NCI-H1417 (cell line): Measurements from ENCODE around the gene TNFRSF18.

ENCODE experiments used
- DNase-seq, 3 experiments: peaks; one replicate each; lab custom pipeline; 2025; lab: John Stamatoyannopoulos, UW

TNFRSF18 gene

GRCh38 chr1:1240348-1240732, 33.9 kb upstream of the TNFRSF18 start:
- DNase-seq = no peak

- no peak for DNase-seq
Measured at GRCh38 chr1:1239614-1240347, 33.4 kb upstream of the TNFRSF18 start.

- DNase-seq = no peak
Measured at GRCh38 chr1:1239227-1239613, 32.8 kb upstream of the TNFRSF18 start.

GRCh38 chr1:1238702-1239178, 32.3 kb upstream of the TNFRSF18 start:
- DNase-seq = no peak

GRCh38 chr1:1237874-1238701, 31.7 kb upstream of the TNFRSF18 start:
- no peak for DNase-seq

- DNase-seq = peak in 1 of 3 experiments; percentile 21
Measured at GRCh38 chr1:1236945-1237873, 30.8 kb upstream of the TNFRSF18 start.

GRCh38 chr1:1236176-1236763, 29.9 kb upstream of the TNFRSF18 start:
- DNase-seq = no peak

GRCh38 chr1:1235016-1235744, 28.8 kb upstream of the TNFRSF18 start:
- no peak for DNase-seq

GRCh38 chr1:1234180-1234808, 27.9 kb upstream of the TNFRSF18 start:
- no peak for DNase-seq

GRCh38 chr1:1233567-1233892, 27.1 kb upstream of the TNFRSF18 start:
- no peak for DNase-seq

GRCh38 chr1:1232796-1233566, 26.6 kb upstream of the TNFRSF18 start:
- peak in 2 of 3 experiments; percentile 46 to 68 for DNase-seq

- DNase-seq = peak in 2 of 3 experiments; percentile 64 to 80
Measured at GRCh38 chr1:1232208-1232795, 25.9 kb upstream of the TNFRSF18 start, which contains the start of gene B3GALT6. B3GALT6 (plus strand) TSS chr1:1232237; CDS start chr1:1232279, 42 bp downstream.

- DNase-seq = peak; percentile 96 to 98 (median 97)
Measured at GRCh38 chr1:1231400-1232207, 25.2 kb upstream of the TNFRSF18 start, which contains the start of gene SDF4. SDF4 (minus strand) TSS chr1:1232001; CDS start chr1:1228772, 3,229 bp downstream.

- peak in 1 of 3 experiments; percentile 26 for DNase-seq
Measured at GRCh38 chr1:1230656-1231399, 24.4 kb upstream of the TNFRSF18 start.

GRCh38 chr1:1229770-1230169, 23.4 kb upstream of the TNFRSF18 start:
- DNase-seq = no peak

- DNase-seq = no peak
Measured at GRCh38 chr1:1228596-1229321, 22.4 kb upstream of the TNFRSF18 start.

- DNase-seq = no peak
Measured at GRCh38 chr1:1228187-1228586, 21.8 kb upstream of the TNFRSF18 start.
